ENCODE results near the gene ERRFI1. TPM values are rescaled to one million over a fixed set of nuclear protein-coding genes. Genes with fewer than 3 reads are reported as not detected.

Gene ERRFI1
- total RNA-seq, 4 donors from 2014 or later = 108 to 313 (median 204) TPM

DNA sequence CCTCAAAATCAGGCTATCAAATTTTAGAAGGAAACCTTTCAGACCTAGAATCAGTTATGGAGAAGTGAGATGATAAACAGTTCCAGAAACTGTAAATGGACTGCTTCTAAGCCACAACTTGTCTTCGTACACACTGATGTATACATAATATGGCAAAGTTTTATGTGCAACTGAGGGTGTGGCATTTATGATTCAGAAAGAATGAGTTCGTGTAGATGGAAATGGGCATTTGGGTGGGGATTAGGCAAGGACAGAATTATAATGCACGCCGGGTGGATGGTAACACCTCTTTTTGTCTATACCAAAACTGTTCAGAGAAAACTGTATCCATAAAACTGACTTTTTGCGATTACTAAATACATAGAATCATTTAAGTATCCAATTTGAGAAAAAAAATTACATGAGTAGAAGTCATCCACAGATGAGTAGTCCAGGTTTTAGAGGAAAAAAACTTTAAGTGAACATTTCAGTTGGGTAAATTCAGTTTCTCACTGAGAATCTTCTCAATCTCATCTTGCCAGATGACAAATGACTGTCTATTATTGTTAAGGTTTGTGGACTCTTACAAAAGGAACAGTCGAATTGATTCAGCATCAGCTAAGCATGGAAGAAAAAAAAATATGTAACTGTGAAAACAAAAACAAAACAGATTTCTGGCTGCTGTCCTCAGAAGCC, 22.5 kb downstream of the ERRFI1 start:
- ATAC-seq (ENCODE audit: low FRiP score) (no peak), DNase-seq (ENCODE audit: low spot score) (no peak)
- TF ChIP-seq, protein P1, sequence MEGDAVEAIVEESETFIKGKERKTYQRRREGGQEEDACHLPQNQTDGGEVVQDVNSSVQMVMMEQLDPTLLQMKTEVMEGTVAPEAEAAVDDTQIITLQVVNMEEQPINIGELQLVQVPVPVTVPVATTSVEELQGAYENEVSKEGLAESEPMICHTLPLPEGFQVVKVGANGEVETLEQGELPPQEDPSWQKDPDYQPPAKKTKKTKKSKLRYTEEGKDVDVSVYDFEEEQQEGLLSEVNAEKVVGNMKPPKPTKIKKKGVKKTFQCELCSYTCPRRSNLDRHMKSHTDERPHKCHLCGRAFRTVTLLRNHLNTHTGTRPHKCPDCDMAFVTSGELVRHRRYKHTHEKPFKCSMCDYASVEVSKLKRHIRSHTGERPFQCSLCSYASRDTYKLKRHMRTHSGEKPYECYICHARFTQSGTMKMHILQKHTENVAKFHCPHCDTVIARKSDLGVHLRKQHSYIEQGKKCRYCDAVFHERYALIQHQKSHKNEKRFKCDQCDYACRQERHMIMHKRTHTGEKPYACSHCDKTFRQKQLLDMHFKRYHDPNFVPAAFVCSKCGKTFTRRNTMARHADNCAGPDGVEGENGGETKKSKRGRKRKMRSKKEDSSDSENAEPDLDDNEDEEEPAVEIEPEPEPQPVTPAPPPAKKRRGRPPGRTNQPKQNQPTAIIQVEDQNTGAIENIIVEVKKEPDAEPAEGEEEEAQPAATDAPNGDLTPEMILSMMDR (IDR thresholded peaks at IDR 0.05) = no peak

DNA sequence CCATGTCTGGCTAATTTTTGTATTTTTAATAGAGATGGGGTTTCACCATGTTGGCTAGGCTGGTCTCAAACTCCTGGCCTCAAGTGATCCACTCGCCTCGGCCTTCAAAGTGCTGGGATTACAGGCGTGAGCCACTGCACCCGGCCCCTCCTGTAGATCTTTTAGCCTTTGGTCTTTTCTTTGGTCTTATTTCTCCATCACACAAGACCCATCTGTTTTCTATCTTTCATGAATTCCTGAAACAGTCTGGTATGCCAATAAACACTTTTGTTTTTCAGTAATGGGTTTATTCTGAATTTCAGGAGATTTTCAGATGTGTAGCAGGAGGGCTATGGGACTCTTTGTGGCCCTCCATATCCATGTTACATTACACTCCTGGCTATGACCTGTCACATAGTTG, 23.2 kb downstream of the ERRFI1 start:
- TF ChIP-seq, protein P1 (IDR thresholded peaks at IDR 0.05) = no peak
- no peak for ATAC-seq (ENCODE audit: low FRiP score)
- DNase-seq (ENCODE audit: low spot score) = no peak

DNA sequence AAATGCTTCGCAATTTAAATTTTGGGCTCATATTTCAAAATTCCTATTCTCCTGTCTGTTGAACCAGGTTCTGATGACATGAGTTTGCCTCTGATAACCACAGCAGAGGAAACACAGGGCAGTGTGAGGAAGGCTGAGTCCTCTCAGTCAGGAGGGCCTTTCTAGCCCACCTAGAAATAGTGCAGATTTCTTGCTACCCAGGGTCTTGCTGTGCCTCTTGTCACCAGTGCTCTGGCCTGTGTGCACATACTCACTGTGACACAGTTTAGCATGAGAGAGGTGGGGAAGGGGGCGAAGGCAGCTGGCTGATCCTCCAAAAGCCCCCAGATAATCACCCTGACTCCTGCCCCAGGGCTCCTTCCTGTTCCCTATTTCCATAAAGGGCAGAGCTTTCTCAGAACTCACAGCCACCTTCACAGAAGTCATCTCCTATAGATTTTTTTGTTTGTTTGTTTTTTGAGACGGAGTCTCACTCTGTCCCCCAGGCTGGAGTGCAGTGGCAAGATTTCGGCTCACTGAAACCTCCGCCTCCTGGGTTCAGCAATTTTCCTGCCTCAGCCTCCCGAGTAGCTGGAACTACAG, 23.7 kb downstream of the ERRFI1 start:
- ATAC-seq (ENCODE audit: low FRiP score) (no peak), DNase-seq (ENCODE audit: low spot score) (no peak)
- TF ChIP-seq, protein P1 (IDR thresholded peaks at IDR 0.05) = no peak

DNA sequence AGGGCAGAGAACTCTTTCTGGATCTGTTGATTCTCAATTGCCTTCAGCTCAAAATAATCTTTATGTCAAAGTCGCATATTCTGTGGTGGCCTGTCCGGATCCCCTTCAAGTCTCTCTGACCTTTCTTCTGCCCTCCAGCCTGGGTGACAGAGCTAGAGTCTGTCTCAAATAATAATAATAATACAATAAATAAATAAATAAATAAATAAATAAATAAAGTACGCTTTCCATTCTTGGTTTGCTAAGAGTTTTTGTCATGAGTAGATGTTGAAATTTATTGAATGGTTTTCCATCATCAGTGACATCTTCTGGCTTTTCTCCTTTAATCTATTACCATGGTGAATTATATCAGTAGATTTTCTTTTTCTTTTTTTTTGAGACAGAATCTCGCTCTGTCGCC, 30.7 kb downstream of the ERRFI1 start:
- TF ChIP-seq, protein P1 (IDR thresholded peaks at IDR 0.05) = no peak
- DNase-seq (ENCODE audit: low spot score) (no peak), ATAC-seq (ENCODE audit: low FRiP score) (no peak)

DNA sequence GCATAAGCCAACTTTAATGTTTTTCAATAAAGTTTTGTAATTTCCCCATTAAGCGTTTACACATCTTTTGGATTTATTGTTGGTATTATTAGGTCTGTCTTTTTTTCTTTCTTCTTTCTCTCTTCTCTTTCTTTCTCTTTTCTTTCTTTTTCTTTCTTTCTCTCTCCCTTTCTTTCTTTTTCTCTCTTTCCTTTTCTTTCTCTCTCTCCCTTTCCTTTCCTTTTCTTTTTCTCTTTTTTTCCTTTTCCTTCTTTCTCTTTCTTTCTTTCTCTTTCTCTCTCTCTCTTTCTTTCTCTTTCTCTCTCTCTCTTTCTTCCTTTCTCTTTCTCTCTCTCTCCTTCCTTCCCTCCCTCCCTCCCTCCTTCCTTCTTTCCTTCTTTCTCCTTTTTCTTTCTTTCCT, 31.3 kb downstream of the ERRFI1 start:
- DNase-seq (ENCODE audit: low spot score) (no peak), ATAC-seq (ENCODE audit: low FRiP score) (no peak)
- TF ChIP-seq, protein P1 (IDR thresholded peaks at IDR 0.05) = no peak

DNA sequence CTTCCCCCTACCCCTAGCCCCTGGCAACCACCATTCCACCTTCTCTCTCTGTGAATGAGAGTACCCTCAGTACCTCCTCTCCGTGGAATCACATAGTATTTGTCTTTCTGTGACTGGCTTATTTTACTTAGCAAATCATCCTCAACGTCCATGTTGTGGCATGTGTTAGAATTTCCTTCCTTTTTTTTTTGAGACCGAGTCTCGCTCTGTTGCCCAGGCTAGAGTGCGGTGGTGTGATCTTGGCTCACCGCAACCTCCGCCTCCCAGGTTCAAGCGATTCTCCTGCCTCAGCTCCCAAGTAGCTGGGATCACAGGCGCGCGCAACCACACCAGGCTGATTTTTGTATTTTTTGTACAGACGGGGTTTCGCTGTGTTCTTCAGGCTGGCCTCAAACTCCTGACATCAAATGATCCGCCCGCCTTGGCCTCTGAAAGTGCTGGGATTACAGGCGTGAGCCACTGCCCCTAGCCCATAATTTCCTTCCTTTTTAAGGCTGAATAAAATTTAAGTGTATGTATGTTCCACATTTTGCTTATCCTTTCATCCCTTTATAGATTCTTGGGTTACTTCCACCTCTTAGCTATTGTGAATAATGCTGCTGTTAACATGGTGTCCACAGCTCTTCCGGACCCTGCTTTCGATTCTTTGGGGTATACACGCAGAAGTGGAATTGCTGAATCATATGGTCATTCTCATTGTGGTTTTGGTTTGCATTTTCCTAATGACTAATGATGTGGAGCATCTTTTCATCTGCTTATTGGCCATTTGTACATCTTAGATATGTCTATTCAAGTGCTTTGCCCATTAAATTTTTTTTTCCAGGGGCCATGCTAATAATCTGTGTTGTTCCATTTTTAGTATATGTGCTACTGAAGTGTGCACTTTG, 32.3 kb downstream of the ERRFI1 start:
- no peak for DNase-seq (ENCODE audit: low spot score)
- no peak for ATAC-seq (ENCODE audit: low FRiP score)
- TF ChIP-seq, protein P1 (IDR thresholded peaks at IDR 0.05) = no peak
